ENCODE results near the gene PRKN. TPM values are rescaled to one million over a fixed set of nuclear protein-coding genes. Genes with fewer than 3 reads are reported as not detected.

PRKN gene
- total RNA-seq, 2 donors from 2014 or later: 6.7 to 8.2 TPM

DNA sequence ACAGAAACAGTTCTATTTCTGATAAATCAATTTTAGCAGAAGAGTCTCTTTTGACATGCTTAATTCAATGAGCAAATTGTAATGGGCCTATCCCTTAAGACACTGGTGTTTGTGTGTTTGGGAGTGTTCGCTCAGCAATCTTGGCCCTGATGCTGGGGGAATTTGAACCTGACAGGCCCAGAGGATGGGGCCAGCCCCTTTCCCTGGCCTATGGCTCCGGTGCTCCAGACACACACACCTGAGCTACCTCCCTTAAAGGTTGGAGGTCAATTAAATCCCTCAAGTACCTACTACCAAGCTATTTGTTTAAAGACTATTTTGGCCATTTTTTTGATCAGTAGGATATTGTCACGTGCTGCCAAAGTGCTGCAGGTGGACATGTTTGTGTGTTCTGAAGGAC lies 549.3 kb downstream of the PRKN start:
- H3K4me1 ChIP-seq: no peaks in the 10 kb centered on the region
- DNase-seq (no peak), ATAC-seq (no peak)
- TF ChIP-seq CTCF (IDR thresholded peaks at IDR 0.05) (no peak), POLR2A (IDR thresholded peaks at IDR 0.05) (no peak)
- no peak overlapping the region for H3K4me3 ChIP-seq
- H3K9me3 ChIP-seq: no peaks in the 10 kb centered on the region
- 87 to 93% methylated on average over 3 of the region's 3 CpGs for WGBS, 2 donors
- no peaks in the 10 kb centered on the region for H3K27me3 ChIP-seq
- intact Hi-C loops (cut with DNase I): no loop called here
- H3K27ac ChIP-seq: no peak overlapping the region
- H3K36me3 ChIP-seq (replicated peaks in 1 of 2; ENCODE audit: insufficient read depth in 1 of 2, low read depth in 2 of 2): no peaks in the 10 kb centered on the region

DNA sequence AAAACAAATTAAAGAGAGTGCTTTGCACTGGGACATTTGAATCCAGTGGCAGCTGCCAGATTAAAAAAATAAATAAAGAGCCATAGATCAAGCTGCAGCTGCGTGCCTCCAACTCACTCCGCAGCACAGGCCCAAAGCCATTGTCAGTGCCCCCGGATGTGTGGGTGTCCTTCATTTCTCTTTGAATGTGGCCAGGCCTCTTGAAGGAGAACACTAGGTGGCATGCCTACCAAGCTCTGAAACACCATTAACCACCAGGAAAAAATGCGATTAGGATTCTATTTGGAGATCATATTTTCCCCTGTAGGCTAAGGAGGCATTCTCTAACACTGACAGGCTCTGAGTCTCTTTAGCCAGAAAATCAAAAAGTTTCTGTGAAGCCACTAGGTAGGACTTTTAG lies 549.8 kb downstream of the PRKN start:
- Histone ChIP-seq H3K27ac (no peak overlapping the region), H3K27me3 (no peaks in the 10 kb centered on the region), H3K4me3 (no peak overlapping the region), H3K36me3 (replicated peaks in 1 of 2; ENCODE audit: insufficient read depth in 1 of 2, low read depth in 2 of 2) (no peaks in the 10 kb centered on the region), H3K4me1 (no peaks in the 10 kb centered on the region), H3K9me3 (no peaks in the 10 kb centered on the region)
- intact Hi-C loops (cut with DNase I): no loop called here
- 7 to 17% methylated on average over 4 of the region's 4 CpGs for WGBS, 2 donors
- peak in 3 of 4 donors; percentile 23 to 47 (median 43) for DNase-seq
- TF ChIP-seq POLR2A (IDR thresholded peaks at IDR 0.05): no peak
- peak in 6 of 7 experiments; percentile 9 to 58 (median 42) for TF ChIP-seq CTCF (IDR thresholded peaks at IDR 0.05)
- ATAC-seq: peak; percentile 50

GRCh38 chr6:162173466-162173865 lies 554.1 kb downstream of the PRKN start:
- intact Hi-C loops (cut with DNase I): no loop called here
- TF ChIP-seq CTCF (IDR thresholded peaks at IDR 0.05): no peak
- no peak for TF ChIP-seq POLR2A (IDR thresholded peaks at IDR 0.05)
- Histone ChIP-seq H3K27ac (no peak overlapping the region), H3K4me3 (no peak overlapping the region), H3K4me1 (no peaks in the 10 kb centered on the region), H3K36me3 (replicated peaks in 1 of 2; ENCODE audit: insufficient read depth in 1 of 2, low read depth in 2 of 2) (no peaks in the 10 kb centered on the region), H3K9me3 (no peaks in the 10 kb centered on the region), H3K27me3 (no peaks in the 10 kb centered on the region)
- 96 to 100% methylated on average over 1 of the region's 1 CpG for WGBS, 2 donors
- no peak for DNase-seq
- no peak for ATAC-seq

DNA sequence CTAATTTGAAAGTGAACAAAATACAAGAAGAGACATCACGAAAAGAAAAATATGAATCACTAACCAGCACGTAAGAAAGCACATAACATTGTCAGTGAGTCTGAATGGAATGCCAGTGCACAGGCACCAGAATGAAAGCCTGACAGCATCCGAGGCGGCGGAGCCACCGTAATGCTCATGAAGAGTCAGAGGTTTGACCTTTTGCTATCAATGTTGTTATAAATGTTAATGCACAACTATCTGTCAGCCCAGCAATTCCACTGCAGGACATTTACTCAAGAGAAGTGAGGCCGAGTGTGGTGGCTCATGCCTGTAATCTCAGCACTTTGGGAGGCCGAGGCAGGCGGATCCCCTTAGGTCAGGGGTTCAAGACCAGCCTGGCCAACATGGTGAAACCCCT lies 562.1 kb downstream of the PRKN start:
- H3K9me3 ChIP-seq: no peaks in the 10 kb centered on the region
- H3K4me3 ChIP-seq: no peak overlapping the region
- no peaks in the 10 kb centered on the region for H3K36me3 ChIP-seq (replicated peaks in 1 of 2; ENCODE audit: insufficient read depth in 1 of 2, low read depth in 2 of 2)
- intact Hi-C loops (cut with DNase I): no loop called here
- TF ChIP-seq CTCF (IDR thresholded peaks at IDR 0.05): no peak
- TF ChIP-seq POLR2A (IDR thresholded peaks at IDR 0.05): no peak
- ATAC-seq (no peak), DNase-seq (no peak)
- no peak overlapping the region for H3K27ac ChIP-seq
- no peaks in the 10 kb centered on the region for H3K27me3 ChIP-seq
- 83 to 90% methylated on average over 7 to 9 of the region's 9 CpGs for WGBS, 2 donors
- no peaks in the 10 kb centered on the region for H3K4me1 ChIP-seq

DNA sequence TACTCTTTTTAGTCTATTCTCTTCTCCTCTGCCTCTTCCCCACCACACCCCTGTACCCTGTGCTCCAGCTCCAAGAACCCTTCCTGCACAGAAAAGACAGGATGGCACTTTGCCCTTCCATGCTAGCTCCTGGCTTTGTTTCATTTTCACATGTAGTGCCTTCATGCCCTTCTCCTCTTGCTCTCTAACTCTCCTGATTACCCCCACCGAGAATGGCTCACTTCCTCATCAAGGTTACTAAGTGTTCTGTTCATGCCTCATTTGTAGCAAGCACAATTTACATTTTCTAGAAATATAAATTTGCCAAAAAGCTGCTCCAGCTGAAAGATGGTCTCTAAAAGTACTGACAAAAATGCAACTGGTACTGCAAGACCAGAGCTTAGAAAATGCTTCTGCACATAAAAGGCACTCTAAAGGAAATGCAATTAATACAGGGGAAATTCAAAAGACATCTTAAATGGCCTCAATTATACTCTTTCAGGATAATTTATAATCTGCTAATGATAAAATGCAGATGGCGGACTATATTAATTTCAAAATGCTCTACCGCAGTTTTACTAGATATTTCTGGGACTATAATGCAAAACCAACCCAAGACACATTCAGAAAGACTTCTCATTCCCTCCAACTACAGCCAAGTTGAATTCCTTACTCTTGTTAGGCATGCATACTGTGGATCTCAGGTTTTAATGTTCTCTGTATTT lies 570.2 kb downstream of the PRKN start:
- Histone ChIP-seq H3K27ac (no peak overlapping the region), H3K4me1 (no peaks in the 10 kb centered on the region), H3K9me3 (no peaks in the 10 kb centered on the region), H3K36me3 (replicated peaks in 1 of 2; ENCODE audit: insufficient read depth in 1 of 2, low read depth in 2 of 2) (no peaks in the 10 kb centered on the region), H3K4me3 (no peak overlapping the region), H3K27me3 (no peaks in the 10 kb centered on the region)
- intact Hi-C loops (cut with DNase I): no loop called here
- no peak for TF ChIP-seq POLR2A (IDR thresholded peaks at IDR 0.05)
- TF ChIP-seq CTCF (IDR thresholded peaks at IDR 0.05): no peak
- no peak for ATAC-seq
- 46 to 51% methylated on average over 3 of the region's 3 CpGs for WGBS, 2 donors
- DNase-seq: no peak
